ES-I3 (cell line): Measurements from ENCODE around the gene CCND3.
"Not testable (repeated sequence)": the region's sequence is repeated elsewhere in the genome, so short reads cannot be mapped to it uniquely, and the experiment has no call there.

Experiments
- H3K36me3 ChIP-seq: 2 replicates; pipeline ENCODE4 v1.6.1; 2013; ENCODE audit warnings: mild to moderate bottlenecking, low read length, control low read depth, moderate library complexity; ENCODE audit not compliant: insufficient read depth
- H3K4me1 ChIP-seq: 2 replicates; pipeline ENCODE4 v1.6.1; 2013; ENCODE audit warnings: mild to moderate bottlenecking, control low read depth, low read length; ENCODE audit not compliant: insufficient read depth
- H3K9ac ChIP-seq: 2 replicates; pipeline ENCODE4 v1.6.1; 2013; ENCODE audit warnings: low read depth, mild to moderate bottlenecking, low read length, moderate library complexity
- H3K9me3 ChIP-seq: 2 replicates; pipeline ENCODE4 v1.6.1; 2013; ENCODE audit warnings: mild to moderate bottlenecking, low read length, moderate library complexity; ENCODE audit not compliant: control insufficient read depth, insufficient read depth

Gene CCND3

GRCh38 chr6:41964201-41964887 is 22.7 kb upstream of the CCND3 start:
- Histone ChIP-seq H3K9me3 (no peaks in the 10 kb centered on the region), H3K9ac (no peak overlapping the region), H3K4me1 (peaks cover 35% of the 10 kb centered on the region), H3K36me3 (no peaks in the 10 kb centered on the region)

GRCh38 chr6:41963371-41963770 is 21.8 kb upstream of the CCND3 start:
- no peaks in the 10 kb centered on the region for H3K9me3 ChIP-seq
- H3K9ac ChIP-seq = no peak overlapping the region
- peaks cover 35% of the 10 kb centered on the region for H3K4me1 ChIP-seq
- H3K36me3 ChIP-seq = no peaks in the 10 kb centered on the region

GRCh38 chr6:41960028-41960427 is 18.4 kb upstream of the CCND3 start:
- H3K9ac ChIP-seq = no peak overlapping the region
- peaks cover 12% of the 10 kb centered on the region for H3K4me1 ChIP-seq
- H3K9me3 ChIP-seq = no peaks in the 10 kb centered on the region

GRCh38 chr6:41958022-41958856 is 16.6 kb upstream of the CCND3 start:
- Histone ChIP-seq H3K9ac (no peak overlapping the region), H3K36me3 (no peaks in the 10 kb centered on the region), H3K4me1 (no peaks in the 10 kb centered on the region), H3K9me3 (no peaks in the 10 kb centered on the region)

More at GRCh38 chr6:41960028-41960427, 18.4 kb upstream of the CCND3 start:
- no peaks in the 10 kb centered on the region for H3K36me3 ChIP-seq

GRCh38 chr6:41957117-41957516 is 15.5 kb upstream of the CCND3 start:
- Histone ChIP-seq H3K9me3 (no peaks in the 10 kb centered on the region), H3K4me1 (no peaks in the 10 kb centered on the region), H3K36me3 (no peaks in the 10 kb centered on the region), H3K9ac (no peak overlapping the region)

- H3K9ac ChIP-seq = no peak overlapping the region
- H3K36me3 ChIP-seq = no peaks in the 10 kb centered on the region
- no peaks in the 10 kb centered on the region for H3K4me1 ChIP-seq
- no peaks in the 10 kb centered on the region for H3K9me3 ChIP-seq
Measured at GRCh38 chr6:41955412-41955811, 13.8 kb upstream of the CCND3 start.

GRCh38 chr6:41954668-41955067 is 13.1 kb upstream of the CCND3 start:
- no peaks in the 10 kb centered on the region for H3K36me3 ChIP-seq
- H3K9ac ChIP-seq = no peak overlapping the region
- no peaks in the 10 kb centered on the region for H3K9me3 ChIP-seq
- H3K4me1 ChIP-seq = no peaks in the 10 kb centered on the region

GRCh38 chr6:41947581-41948220 is 6.1 kb upstream of the CCND3 start:
- no peaks in the 10 kb centered on the region for H3K36me3 ChIP-seq
- H3K4me1 ChIP-seq = no peaks in the 10 kb centered on the region
- no peaks in the 10 kb centered on the region for H3K9me3 ChIP-seq
- H3K9ac ChIP-seq = no peak overlapping the region

GRCh38 chr6:41943456-41943855 is 1.8 kb upstream of the CCND3 start:
- no peaks in the 10 kb centered on the region for H3K9me3 ChIP-seq
- no peak overlapping the region for H3K9ac ChIP-seq
- H3K4me1 ChIP-seq = peaks cover 13% of the 10 kb centered on the region
- H3K36me3 ChIP-seq = no peaks in the 10 kb centered on the region

GRCh38 chr6:41942882-41943281 is 1.3 kb upstream of the CCND3 start:
- peaks cover 14% of the 10 kb centered on the region for H3K4me1 ChIP-seq
- H3K9ac ChIP-seq, H3K9me3 ChIP-seq, H3K36me3 ChIP-seq: not testable (repeated sequence)

GRCh38 chr6:41942067-41942851 is 651 bp upstream of the CCND3 start:
- peaks cover 14% of the 10 kb centered on the region for H3K4me1 ChIP-seq
- H3K9me3 ChIP-seq = no peaks in the 10 kb centered on the region
- H3K9ac ChIP-seq = peak overlapping the region; percentile 72
- no peaks in the 10 kb centered on the region for H3K36me3 ChIP-seq

GRCh38 chr6:41940759-41941279 is 789 bp downstream of the CCND3 start:
- Histone ChIP-seq H3K9me3 (no peaks in the 10 kb centered on the region), H3K4me1 (peaks cover 14% of the 10 kb centered on the region), H3K36me3 (no peaks in the 10 kb centered on the region), H3K9ac (peak overlapping the region; percentile 72)

GRCh38 chr6:41939848-41940758 is 1.5 kb downstream of the CCND3 start:
- no peaks in the 10 kb centered on the region for H3K9me3 ChIP-seq
- no peaks in the 10 kb centered on the region for H3K36me3 ChIP-seq
- peaks cover 14% of the 10 kb centered on the region for H3K4me1 ChIP-seq
- H3K9ac ChIP-seq = peak overlapping the region; percentile 72
